Activated CD8-positive, alpha-beta memory T cell treated with anti-CD3 and anti-CD28 coated beads, Interleukin-2, amount 50 U/mL, for 1 hour (primary cell): ENCODE data around the gene DTYMK.

ENCODE experiments used
- DNase-seq: peaks from one replicate; pipeline ENCODE4 v3.0.0-alpha.2; 2020; ENCODE audit errors: extremely low read depth

The DTYMK gene

DNA sequence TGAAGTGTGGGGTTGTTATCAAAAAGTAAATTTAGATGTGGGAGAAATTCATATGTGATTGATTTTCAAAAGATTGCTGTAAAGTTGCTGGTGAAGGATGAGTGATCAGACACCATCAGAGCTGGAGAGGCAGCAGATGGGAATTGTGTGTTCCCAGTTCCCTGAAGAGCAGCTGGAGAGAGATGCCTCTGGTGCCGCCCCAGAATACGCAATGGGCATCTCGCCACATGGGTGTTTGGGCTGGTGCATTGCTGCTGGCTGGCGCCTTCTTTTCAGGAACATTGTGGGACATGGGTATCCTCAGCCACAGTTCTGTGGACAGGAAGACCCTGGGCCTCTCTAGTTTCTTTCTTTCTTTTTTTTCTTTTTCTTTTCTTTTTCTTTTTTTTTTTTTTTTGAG is 37.2 kb downstream of the DTYMK start:
- no peak for DNase-seq

GRCh38 chr2:241648453-241648852 is 38.2 kb downstream of the DTYMK start:
- DNase-seq: no peak

- DNase-seq: no peak
Observed at GRCh38 chr2:241645915-241646645, 40.5 kb downstream of the DTYMK start.

GRCh38 chr2:241645056-241645914 is 41.3 kb downstream of the DTYMK start:
- no peak for DNase-seq

DNA sequence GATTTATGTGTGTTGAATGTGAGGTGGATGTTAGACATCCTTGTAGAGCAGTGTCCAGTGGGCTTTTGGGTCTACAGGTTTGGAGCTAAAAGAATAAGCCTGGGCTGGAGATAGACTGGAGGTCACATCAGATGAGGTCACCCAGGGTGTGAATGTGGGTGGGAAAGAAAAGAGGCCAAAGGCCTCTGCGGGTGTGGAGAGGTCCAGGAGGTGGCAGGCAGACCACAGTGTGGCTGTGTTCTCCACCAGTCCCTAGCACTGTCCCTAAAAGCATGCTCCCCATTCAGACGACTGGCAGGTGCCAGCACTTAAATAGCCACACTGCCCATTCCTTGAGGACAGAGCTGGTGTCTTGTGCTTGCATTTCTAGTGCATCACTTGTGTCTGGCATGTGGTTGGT is 45.0 kb downstream of the DTYMK start:
- no peak for DNase-seq

DNA sequence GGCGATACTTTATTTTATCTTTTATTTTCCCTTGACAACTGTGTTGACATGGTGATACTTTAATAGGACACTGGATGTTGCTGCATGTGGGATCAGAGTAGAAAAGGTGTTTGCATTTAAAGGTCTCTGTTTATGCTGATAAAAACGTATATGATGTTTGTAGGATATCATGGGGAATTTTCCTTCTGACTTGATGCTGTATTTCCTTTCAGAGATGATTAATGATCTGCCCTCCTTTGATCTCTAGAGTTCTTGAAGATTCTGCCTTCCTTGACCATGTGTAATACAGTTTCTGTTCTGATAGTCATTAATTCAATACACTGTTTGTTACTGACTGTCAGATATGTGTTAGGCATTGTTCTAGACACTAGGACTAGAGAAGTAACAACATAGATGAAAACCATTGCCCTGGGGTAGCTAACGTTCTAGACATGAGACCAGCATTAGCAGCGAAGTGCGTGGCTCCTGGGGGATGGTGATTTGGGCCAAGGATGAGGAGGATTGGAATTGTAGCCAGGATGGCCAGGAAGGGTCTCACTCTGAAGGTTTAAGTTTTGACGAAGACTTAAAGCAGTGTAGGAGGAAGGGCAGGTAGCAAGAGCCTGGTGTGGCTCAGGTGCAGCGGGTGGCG is 46.3 kb downstream of the DTYMK start:
- DNase-seq: no peak

- no peak for DNase-seq
Observed at GRCh38 chr2:241639385-241639784, 47.2 kb downstream of the DTYMK start.

GRCh38 chr2:241638940-241639339 is 47.7 kb downstream of the DTYMK start:
- DNase-seq: no peak

DNA sequence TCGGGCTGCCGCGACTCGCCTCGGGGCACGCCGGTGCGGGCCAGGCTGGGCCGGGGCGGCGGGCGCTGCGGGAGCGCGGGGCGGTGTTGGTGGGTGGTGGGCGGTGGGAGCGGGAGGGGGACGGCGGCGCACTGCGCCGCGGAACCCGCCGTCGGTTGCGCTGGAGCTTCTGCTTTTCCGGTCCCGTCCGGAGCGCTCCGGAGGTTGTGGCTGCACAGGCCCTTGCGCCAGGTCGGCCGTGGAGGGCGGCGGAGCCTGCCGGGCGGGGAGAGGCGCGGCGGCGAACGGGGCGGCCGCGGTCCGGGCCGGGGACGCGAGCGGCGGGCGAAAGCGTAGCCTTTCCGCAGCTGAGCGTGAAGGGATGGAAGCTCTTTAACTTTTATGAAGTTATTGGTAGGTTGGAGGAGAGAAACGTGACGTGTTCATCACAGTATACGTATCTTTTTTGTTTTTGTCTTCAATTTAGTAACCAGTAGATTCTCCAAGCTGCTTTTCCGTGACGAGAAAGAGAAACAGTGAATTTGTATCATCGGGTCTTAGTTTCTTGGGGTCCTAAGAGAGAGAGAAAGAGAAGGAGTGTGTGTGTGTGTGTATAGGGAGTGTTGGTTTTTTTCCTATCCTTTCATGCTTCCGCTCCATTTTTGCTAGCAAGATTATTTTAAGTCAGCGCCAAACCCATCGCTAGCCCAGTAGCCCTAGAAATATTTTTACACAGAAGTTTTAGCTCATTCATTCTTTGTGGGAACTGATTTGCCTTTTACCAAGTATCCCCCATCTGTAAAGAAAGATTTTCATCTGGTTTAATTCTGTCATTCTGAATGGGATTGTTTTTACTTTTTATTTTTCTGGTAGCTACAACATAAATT is 48.6 kb downstream of the DTYMK start:
- no peak for DNase-seq

- DNase-seq: peak; percentile 27
Observed at GRCh38 chr2:241637018-241637794, 49.4 kb downstream of the DTYMK start, which contains the start of the genes ATG4B and THAP4. TSS of gene ATG4B (plus strand) at chr2:241637693. CDS start at chr2:241637715, 22 bp downstream. TSS of gene THAP4 (minus strand) at chr2:241637158. CDS start at chr2:241637017, 141 bp downstream.

DNA sequence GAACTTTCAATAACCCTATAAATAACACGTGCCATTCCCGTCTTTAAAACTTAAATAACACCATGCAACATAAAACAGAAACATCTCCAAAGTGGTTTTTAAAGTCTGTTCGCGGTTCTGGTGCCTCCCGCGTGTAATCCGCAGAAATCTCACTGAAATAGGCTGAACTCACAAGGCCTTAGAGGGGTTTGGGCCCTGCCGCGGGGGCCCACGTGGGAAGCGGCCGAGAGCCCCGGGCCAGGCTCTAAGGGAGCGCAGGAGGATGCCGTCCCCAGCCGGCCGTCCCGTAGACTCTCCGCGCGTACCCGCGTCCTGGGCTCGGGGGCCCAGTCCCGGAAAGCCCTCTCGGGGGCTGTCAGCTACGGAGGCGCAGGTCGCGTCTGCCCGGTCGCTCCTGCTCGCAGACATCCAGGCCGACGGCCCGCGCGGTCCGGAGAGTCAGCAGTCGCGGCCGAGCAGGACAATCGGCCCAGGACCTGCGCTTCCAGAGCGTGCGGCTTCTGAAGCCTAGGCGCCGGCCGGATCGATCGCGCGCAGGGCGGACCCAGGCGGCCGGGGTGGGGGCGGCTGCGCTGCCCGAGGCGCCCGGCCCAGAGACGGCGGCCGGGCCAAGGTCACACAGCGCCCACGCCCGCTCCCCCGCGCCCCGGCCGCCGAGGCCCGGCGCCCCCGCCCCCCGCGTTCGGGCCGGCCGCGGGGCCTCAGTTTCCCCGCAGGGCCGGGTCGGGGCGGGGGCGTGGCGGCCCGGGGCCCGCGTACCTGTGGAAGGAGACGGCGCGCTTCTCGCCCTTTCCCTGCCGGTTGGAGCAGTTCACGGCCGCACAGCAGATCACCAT is 50.2 kb downstream of the DTYMK start:
- DNase-seq: no peak

DNA sequence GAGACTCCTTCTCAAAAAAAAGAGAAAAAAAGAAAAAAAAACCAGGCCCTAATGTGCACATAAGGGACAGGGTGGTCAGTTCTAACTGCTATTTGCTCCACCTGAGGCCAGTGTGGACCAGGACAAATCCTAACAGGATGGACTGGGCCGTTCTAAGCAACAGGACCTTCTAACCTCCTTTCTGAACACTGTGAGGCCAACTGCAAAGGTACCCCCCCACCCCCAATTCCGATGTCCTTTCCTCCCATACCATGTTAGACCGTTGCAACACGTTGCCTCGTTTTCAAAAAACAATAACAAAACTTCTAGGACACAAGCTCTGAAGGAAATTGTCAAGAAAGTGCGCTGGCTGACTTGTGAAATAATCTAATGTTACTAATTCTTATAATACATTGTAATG is 50.9 kb downstream of the DTYMK start:
- no peak for DNase-seq

GRCh38 chr2:241633561-241633960 is 53.1 kb downstream of the DTYMK start:
- DNase-seq: no peak

DNA sequence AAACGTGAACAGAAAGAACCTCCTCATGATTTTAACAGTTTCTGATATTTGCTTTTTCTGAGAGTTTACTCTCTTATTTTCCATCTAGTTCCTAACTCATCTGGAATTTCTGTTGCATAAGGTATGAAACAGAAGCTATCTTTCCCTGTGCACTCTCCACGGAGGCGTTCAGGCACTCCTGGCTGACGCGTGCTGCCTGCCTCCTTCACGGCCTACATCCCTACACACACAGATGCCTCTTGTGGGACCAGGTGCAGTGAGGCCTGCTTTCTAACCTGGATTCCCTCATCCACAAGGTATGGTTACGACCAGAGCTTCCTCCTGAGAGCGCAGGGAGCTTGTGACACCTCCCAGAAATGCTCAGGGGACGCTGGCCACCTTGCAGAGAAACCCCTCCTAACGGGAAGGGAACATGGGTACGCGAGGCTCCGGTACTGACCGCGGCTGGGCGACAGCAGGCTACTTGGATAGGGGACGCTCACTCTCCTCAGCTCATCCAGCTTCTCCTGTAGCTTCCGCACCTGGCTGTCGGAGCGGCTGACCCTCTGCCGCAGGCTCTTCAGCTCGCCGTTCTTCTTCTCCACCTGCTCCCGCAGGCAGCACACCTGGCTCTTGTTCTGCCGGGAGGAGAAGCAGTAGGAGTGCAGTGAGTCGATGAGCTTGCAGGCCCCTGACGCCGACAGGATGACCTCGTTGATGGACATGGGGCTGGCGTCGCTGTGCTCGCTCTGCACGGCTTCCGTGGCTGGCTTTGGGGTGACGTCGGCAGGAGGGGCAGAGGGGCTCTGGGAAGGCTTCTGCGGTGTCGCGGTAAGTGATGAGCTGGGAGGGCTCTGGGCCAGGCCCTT is 53.9 kb downstream of the DTYMK start:
- no peak for DNase-seq

GRCh38 chr2:241629762-241630435 is 56.7 kb downstream of the DTYMK start:
- no peak for DNase-seq

GRCh38 chr2:241627675-241628074 is 58.9 kb downstream of the DTYMK start:
- no peak for DNase-seq
